GM19452 (cell line): ENCODE measurements around the gene SLC28A1.

Experiments
- ATAC-seq: cut with Tn5 transposase; IDR thresholded peaks from one replicate; pipeline ENCODE4 v1.9.1; 2021; ENCODE audit not compliant: unreplicated experiment

The SLC28A1 gene

GRCh38 chr15:84988909-84989644, 104.6 kb downstream of the SLC28A1 start:
- ATAC-seq = no peak

DNA sequence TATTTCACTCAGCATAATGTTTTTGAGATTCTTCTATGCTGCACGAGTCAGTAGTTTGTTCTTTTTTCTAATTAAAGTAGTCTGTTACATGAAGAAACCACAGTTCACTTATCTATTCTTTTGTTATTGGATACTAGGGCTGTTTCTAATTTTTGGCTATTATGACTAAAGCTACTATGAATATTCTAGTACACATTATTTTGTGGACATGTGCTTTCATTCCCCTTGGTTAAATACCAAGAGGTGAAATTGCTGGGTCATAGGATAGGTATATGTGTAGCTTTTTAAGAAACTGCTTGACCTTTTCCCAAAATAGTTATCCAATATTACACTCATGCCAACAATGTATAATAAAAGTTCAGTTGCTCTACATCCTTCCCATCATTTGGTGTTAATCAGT, 106.0 kb downstream of the SLC28A1 start:
- ATAC-seq = no peak

GRCh38 chr15:84991014-84991712, 106.7 kb downstream of the SLC28A1 start:
- ATAC-seq = no peak

- no peak for ATAC-seq
Observed at GRCh38 chr15:84992157-84992944, 107.9 kb downstream of the SLC28A1 start.
